ENCODE measurements around the gene PARK7.

PARK7 gene

GRCh38 chr1:8018492-8019228, 57.1 kb downstream of the PARK7 start:
- in situ Hi-C loops (cut with HindIII; ENCODE audit: low pct_ligation_motif_present, low sequenced_read_pairs): loop anchor here (25.0 kb wide), 1 partner anchor 294 kb away; the partner anchor contains the start of gene SLC45A1
- Histone ChIP-seq H3K27ac (no peak overlapping the region), H3K36me3 (replicated peaks) (peaks cover 23% of the 10 kb centered on the region), H3K4me3 (ENCODE audit: low read depth, low read length) (peak overlapping the region; percentile 9), H3K27me3 (replicated peaks) (no peaks in the 10 kb centered on the region)
- DNase-seq: no peak
- TF ChIP-seq CTCF (IDR thresholded peaks at IDR 0.05; ENCODE audit: low read depth, low read length, missing control alignments): no peak

DNA sequence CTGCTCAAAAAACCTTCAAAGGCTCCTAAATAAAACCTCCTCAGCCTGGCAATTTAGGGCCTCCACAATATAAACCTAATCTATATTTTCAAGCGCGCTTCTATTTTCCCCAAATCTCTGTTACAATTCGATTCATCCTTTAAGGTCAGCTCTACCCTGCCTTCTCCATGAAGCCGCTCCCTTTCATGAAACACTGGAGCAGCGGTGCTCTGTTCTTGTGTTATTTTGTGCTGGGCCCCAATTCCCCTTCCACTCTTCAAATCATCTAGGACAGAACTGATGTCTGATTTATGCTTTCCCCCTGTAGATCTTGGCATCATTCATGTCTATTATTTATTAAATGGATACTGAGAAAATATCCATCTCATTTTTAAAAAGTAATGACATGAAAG, 57.7 kb downstream of the PARK7 start:
- in situ Hi-C loops (cut with HindIII; ENCODE audit: low pct_ligation_motif_present, low sequenced_read_pairs): loop anchor here (25.0 kb wide), 1 partner anchor 293 kb away; the partner anchor contains the start of gene SLC45A1
- Histone ChIP-seq H3K27me3 (replicated peaks) (no peaks in the 10 kb centered on the region), H3K4me3 (ENCODE audit: low read depth, low read length) (no peak overlapping the region), H3K36me3 (replicated peaks) (peaks cover 17% of the 10 kb centered on the region), H3K27ac (no peak overlapping the region)
- TF ChIP-seq CTCF (IDR thresholded peaks at IDR 0.05; ENCODE audit: low read depth, low read length, missing control alignments): no peak
- no peak for DNase-seq

- no peaks in the 10 kb centered on the region for H3K27me3 ChIP-seq (replicated peaks)
- H3K4me3 ChIP-seq (ENCODE audit: low read depth, low read length): no peak overlapping the region
- H3K27ac ChIP-seq: no peak overlapping the region
- H3K36me3 ChIP-seq (replicated peaks): peaks cover 10% of the 10 kb centered on the region
- no peak for TF ChIP-seq CTCF (IDR thresholded peaks at IDR 0.05; ENCODE audit: low read depth, low read length, missing control alignments)
- DNase-seq: no peak
- in situ Hi-C loops (cut with HindIII; ENCODE audit: low pct_ligation_motif_present, low sequenced_read_pairs): loop anchor here (25.0 kb wide), 1 partner anchor 292 kb away; the partner anchor contains the start of gene SLC45A1
Observed at GRCh38 chr1:8020032-8020431, 58.5 kb downstream of the PARK7 start.

GRCh38 chr1:8021676-8022266, 60.3 kb downstream of the PARK7 start:
- no peak for TF ChIP-seq CTCF (IDR thresholded peaks at IDR 0.05; ENCODE audit: low read depth, low read length, missing control alignments)
- H3K27ac ChIP-seq: no peak overlapping the region
- in situ Hi-C loops (cut with HindIII; ENCODE audit: low pct_ligation_motif_present, low sequenced_read_pairs): loop anchor here (25.0 kb wide), 1 partner anchor 291 kb away; the partner anchor contains the start of gene SLC45A1
- peaks cover 5% of the 10 kb centered on the region for H3K36me3 ChIP-seq (replicated peaks)
- no peak for DNase-seq
- no peaks in the 10 kb centered on the region for H3K27me3 ChIP-seq (replicated peaks)
- peak overlapping the region; percentile 75 for H3K4me3 ChIP-seq (ENCODE audit: low read depth, low read length)

- no peak for DNase-seq
- in situ Hi-C loops (cut with HindIII; ENCODE audit: low pct_ligation_motif_present, low sequenced_read_pairs): loop anchor here (25.0 kb wide), 1 partner anchor 290 kb away; the partner anchor contains the start of gene SLC45A1
- Histone ChIP-seq H3K27ac (peak overlapping the region; percentile 97), H3K4me3 (ENCODE audit: low read depth, low read length) (peak overlapping the region; percentile 75), H3K27me3 (replicated peaks) (no peaks in the 10 kb centered on the region), H3K36me3 (replicated peaks) (peaks cover 5% of the 10 kb centered on the region)
- no peak for TF ChIP-seq CTCF (IDR thresholded peaks at IDR 0.05; ENCODE audit: low read depth, low read length, missing control alignments)
Observed at GRCh38 chr1:8022395-8023286, 61.1 kb downstream of the PARK7 start.

Data from brain microvascular endothelial cell (primary cell).